Right lobe of liver (tissue), 6 donors: ENCODE results near the gene FEN1. TPM values are rescaled to one million over a fixed set of nuclear protein-coding genes. Genes with fewer than 3 reads are reported as not detected.
A peak's percentile ranks its signal among the peaks of the same experiment; 100 is the strongest.

Experiments
- ATAC-seq, 4 donors: fragments of 200-7000 bp; cut with Tn5 transposase; one replicate each; pipeline ENCODE4 v1.9.1; 2020; ENCODE audit warnings: mild to moderate bottlenecking in 4 of 4, moderate library complexity in 4 of 4
- DNase-seq, 3 donors: peaks; one replicate each; pipeline ENCODE4 v3.0.0-alpha.2; 2020
- H3K27ac ChIP-seq, 3 donors: fragments of 200-600 bp; one replicate each; pipeline ENCODE4 v1.8.0; 2022
- H3K27me3 ChIP-seq, 2 donors: fragments of 200-600 bp; one replicate each; pipeline ENCODE4 v1.8.0; 2022
- H3K36me3 ChIP-seq, 4 donors: fragments of 200-600 bp; sonication (generic) in 1 of 4; one replicate each; pipeline versions ENCODE4 v1.5.1 to v1.8.0; 2017 to 2022; ENCODE audit warnings: control low read depth in 1 of 4
- H3K4me1 ChIP-seq, 4 donors: fragments of 200-600 bp; sonication (generic) in 1 of 4; one replicate each; pipeline versions ENCODE4 v1.5.1 to v1.8.0; 2017 to 2022; ENCODE audit warnings: control low read depth in 1 of 4
- H3K4me3 ChIP-seq, 3 donors: fragments of 200-600 bp; one replicate each; pipeline ENCODE4 v1.8.0; 2022
- H3K9me3 ChIP-seq, 4 donors: fragments of 200-600 bp; sonication (generic) in 1 of 4; one replicate each; pipeline versions ENCODE4 v1.5.1 to v1.8.0; 2017 to 2022; ENCODE audit warnings: control low read depth in 1 of 4
- CTCF ChIP-seq, 4 donors: fragments of 200-600 bp in 3 of 4; fragments of 450-650 bp in 1 of 4; IDR thresholded peaks; one replicate each; pipeline versions ENCODE4 v1.5.1 to v1.8.0; 2016 to 2022; ENCODE audit warnings: antibody characterized with exemption in 4 of 4, mild to moderate bottlenecking in 2 of 4
- POLR2A ChIP-seq: fragments of 450-650 bp; IDR thresholded peaks from one replicate; pipeline ENCODE4 v1.6.1; 2017; ENCODE audit warnings: antibody characterized with exemption, mild to moderate bottlenecking
- WGBS: methylation state at CpG from one replicate; pipeline ENCODE4 v1.1.6; 2018; ENCODE audit warnings: low coverage, low lambda C conversion rate; ENCODE audit not compliant: insufficient coverage; ENCODE audit errors: missing lambda C conversion rate; 5-methylcytosine and 5-hydroxymethylcytosine counted together
- intact Hi-C, 2 donors: fragments of 100-400 bp; cut with DNase I; formaldehyde crosslinking; loops; one replicate each; pipeline versions ENCODE4 v1.11.2 to v1.14.1; 2022
- total RNA-seq, 6 experiments: library from RNA; depleted of rRNA in 2 of 6; stranded (reverse); fragments of >200 nt in 2 of 6; fragmentation: NEBNext Ultra II Directional in 3 of 6; extraction: Animal tissue kit (Norgen Biotek cat#: 25700) in 3 of 6; gene quantifications; one replicate each; pipeline versions ENCODE4 v1.1.0 to v1.2.4, GENCODE V29; 2016 to 2023
- donor health status: DM: no; HTN: yes; CAD: no.
- donor health status: DM: no; HTN: no; CAD: no.
- donor health status: DM: no; HTN: no; CAD: no.
- donor health status: DM: no; HTN: yes; CAD: no.
- donor health status: DM: no; HTN: yes; CAD: no.

Gene FEN1
- total RNA-seq, 6 experiments from 2014 or later, result 4.0 to 13.3 (median 5.4) TPM

DNA sequence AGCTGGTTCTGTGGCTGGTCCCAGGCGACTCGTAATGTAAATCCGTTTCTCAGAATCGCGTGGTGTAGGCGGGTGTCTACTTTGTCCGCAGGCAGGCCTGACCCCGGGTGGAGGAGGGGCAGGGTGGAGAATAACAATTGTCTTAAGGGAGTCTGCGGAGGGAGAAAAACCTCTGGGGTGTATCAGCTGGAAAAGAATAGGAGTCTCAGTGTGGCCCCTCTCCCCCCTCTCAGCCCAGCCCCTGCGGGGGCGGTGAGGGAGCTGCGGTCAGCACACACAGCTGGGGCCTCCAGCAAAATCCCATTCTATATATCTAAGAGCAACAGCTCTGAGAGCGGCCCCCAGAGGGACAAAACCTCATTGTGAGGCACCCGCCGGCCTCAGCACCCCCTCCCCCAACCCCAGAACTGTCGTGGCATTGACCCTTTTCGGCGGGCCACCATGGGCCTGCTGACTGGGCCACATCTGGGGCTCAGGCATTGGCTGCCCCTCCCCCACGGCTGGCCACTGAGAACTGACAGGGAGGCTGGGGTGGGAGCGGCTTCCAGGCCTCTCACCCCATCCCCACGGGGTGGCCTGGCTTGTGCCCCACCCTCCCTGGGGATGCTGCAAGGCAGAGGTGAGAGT, 43.0 kb upstream of the FEN1 start:
- 55% methylated on average over 9 of the region's 21 CpGs for WGBS
- H3K4me3 ChIP-seq, result no peak overlapping the region
- no peak for DNase-seq
- H3K4me1 ChIP-seq, result peaks cover 0 to 10% (median 0%) of the 10 kb centered on the region in 4 donors
- H3K36me3 ChIP-seq, result no peaks in the 10 kb centered on the region
- H3K27ac ChIP-seq, result no peak overlapping the region
- intact Hi-C loops, result loop anchor here (5.0 kb wide), 1 partner anchor 33 kb away; no protein-coding TSS in a partner anchor
- no peaks in the 10 kb centered on the region for H3K9me3 ChIP-seq
- no peak for ATAC-seq
- H3K27me3 ChIP-seq, result no peaks in the 10 kb centered on the region
- no peak for TF ChIP-seq POLR2A
- TF ChIP-seq CTCF (IDR thresholded peaks at IDR 0.05), result no peak

DNA sequence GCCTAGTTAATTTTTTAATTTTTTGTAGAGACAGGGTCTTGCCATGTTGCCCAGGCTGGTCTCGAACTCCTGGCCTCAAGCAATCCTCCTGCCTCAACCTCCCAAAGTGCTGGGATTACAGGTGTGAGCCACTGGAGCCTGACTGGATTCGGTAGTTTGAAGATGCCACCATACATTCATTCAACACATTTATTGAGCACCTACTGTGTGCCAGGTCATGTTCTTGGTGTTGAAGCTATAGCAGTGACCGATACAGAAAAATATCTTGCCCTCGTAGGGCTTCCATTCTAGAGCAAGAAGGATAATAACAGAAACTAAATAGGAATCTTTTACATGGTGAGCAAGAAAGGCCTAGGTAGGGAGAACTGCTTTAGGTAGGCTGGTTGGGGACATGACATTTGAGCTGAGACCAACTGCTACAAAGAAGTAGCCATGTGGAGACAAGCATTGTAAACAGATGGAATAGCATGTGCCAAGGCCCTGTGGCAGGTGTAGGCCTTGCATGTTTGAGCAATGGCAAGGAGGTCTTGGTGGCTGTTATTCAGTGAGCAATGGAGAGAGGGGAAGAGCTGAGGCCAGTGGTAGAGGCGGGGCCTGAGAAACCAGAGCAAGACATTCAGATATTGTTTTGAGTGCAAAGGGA, 42.0 kb upstream of the FEN1 start:
- Histone ChIP-seq H3K4me3 (no peak overlapping the region), H3K27ac (no peak overlapping the region), H3K36me3 (no peaks in the 10 kb centered on the region), H3K9me3 (no peaks in the 10 kb centered on the region), H3K4me1 (peaks cover 0 to 13% (median 0%) of the 10 kb centered on the region in 4 donors), H3K27me3 (no peaks in the 10 kb centered on the region)
- ATAC-seq, result no peak
- WGBS, result 100% methylated on average over 3 of the region's 5 CpGs
- no peak for TF ChIP-seq CTCF (IDR thresholded peaks at IDR 0.05)
- no peak for TF ChIP-seq POLR2A
- intact Hi-C loops, result no loop called here
- DNase-seq, result no peak

DNA sequence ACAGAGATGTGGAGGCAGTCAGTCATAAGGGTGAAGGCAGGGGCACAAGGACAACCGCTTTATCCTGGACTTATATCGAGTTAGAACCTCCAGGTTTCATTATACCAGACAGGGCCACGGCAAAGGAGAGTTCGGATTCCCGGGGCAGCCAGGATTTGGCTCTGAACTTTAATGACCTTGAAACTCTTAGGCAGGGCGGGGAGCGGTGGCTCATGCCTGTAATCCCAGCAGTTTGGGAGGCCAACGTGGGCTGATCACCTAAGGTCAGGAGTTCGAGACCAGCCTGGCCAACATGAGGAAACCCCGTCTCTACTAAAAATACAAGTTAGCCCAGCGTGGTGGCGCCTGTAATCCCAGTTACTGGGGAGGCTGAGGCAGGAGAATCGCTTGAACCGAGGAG, 41.3 kb upstream of the FEN1 start:
- TF ChIP-seq POLR2A, result no peak
- WGBS, result 42% methylated on average over 4 of the region's 14 CpGs
- Histone ChIP-seq H3K9me3 (no peaks in the 10 kb centered on the region), H3K27me3 (no peaks in the 10 kb centered on the region), H3K4me3 (no peak overlapping the region), H3K27ac (no peak overlapping the region), H3K4me1 (peaks cover 0 to 18% (median 0%) of the 10 kb centered on the region in 4 donors), H3K36me3 (no peaks in the 10 kb centered on the region)
- intact Hi-C loops, result no loop called here
- DNase-seq (no peak), ATAC-seq (no peak)

- peak; percentile 60 for TF ChIP-seq POLR2A
- peak; percentile 28 to 60 (median 44) for TF ChIP-seq CTCF (IDR thresholded peaks at IDR 0.05)
- peaks cover 0 to 22% (median 0%) of the 10 kb centered on the region in 4 donors for H3K4me1 ChIP-seq
- WGBS, result 0% methylated on average over 2 of the region's 93 CpGs
These were observed 40.4 kb upstream of the FEN1 start, which contains the start of gene MYRF for GRCh38 chr11:61752117-61752924. TSS of gene MYRF (plus strand) at chr11:61752636. CDS start at chr11:61752745, 109 bp downstream.

More at GRCh38 chr11:61752117-61752924, 40.4 kb upstream of the FEN1 start, which contains the start of gene MYRF:
- no peaks in the 10 kb centered on the region for H3K9me3 ChIP-seq
- H3K4me3 ChIP-seq, result peak within 1 kb of the TSS; percentile 57 to 61 (median 61)
- ATAC-seq (peak; percentile 36 to 63 (median 52)), DNase-seq (peak in 2 of 3 donors; percentile 70 to 72)
- intact Hi-C loops, result no loop called here
- H3K27me3 ChIP-seq, result no peaks in the 10 kb centered on the region
- H3K36me3 ChIP-seq, result no peaks in the 10 kb centered on the region
- H3K27ac ChIP-seq, result peak within 1 kb of the TSS in 2 of 3 donors; percentile 33
